Measurements from ENCODE around the gene AAR2.

The AAR2 gene

GRCh38 chr20:36253036-36253435, 16.8 kb downstream of the AAR2 start:
- no peak for DNase-seq (ENCODE audit: low read depth)
- H3K4me3 ChIP-seq (ENCODE audit: low read depth, low read length): no peak overlapping the region

- no peak for DNase-seq (ENCODE audit: low read depth)
- no peak overlapping the region for H3K4me3 ChIP-seq (ENCODE audit: low read depth, low read length)
Measured at GRCh38 chr20:36254076-36254475, 17.8 kb downstream of the AAR2 start.

GRCh38 chr20:36255445-36255844, 19.2 kb downstream of the AAR2 start:
- no peak for DNase-seq (ENCODE audit: low read depth)
- no peak overlapping the region for H3K4me3 ChIP-seq (ENCODE audit: low read depth, low read length)

GRCh38 chr20:36259177-36260061, 23.1 kb downstream of the AAR2 start:
- H3K4me3 ChIP-seq (ENCODE audit: low read depth, low read length): no peak overlapping the region
- no peak for DNase-seq (ENCODE audit: low read depth)

- no peak for DNase-seq (ENCODE audit: low read depth)
- H3K4me3 ChIP-seq (ENCODE audit: low read depth, low read length): no peak overlapping the region
Measured at GRCh38 chr20:36260316-36260715, 24.0 kb downstream of the AAR2 start.

- H3K4me3 ChIP-seq (ENCODE audit: low read depth, low read length): no peak overlapping the region
- no peak for DNase-seq (ENCODE audit: low read depth)
Measured at GRCh38 chr20:36261389-36262105, 25.3 kb downstream of the AAR2 start.

GRCh38 chr20:36262440-36262839, 26.2 kb downstream of the AAR2 start:
- no peak for DNase-seq (ENCODE audit: low read depth)
- H3K4me3 ChIP-seq (ENCODE audit: low read depth, low read length): no peak overlapping the region

- no peak overlapping the region for H3K4me3 ChIP-seq (ENCODE audit: low read depth, low read length)
- no peak for DNase-seq (ENCODE audit: low read depth)
Measured at GRCh38 chr20:36264426-36265246, 28.4 kb downstream of the AAR2 start.

- H3K4me3 ChIP-seq (ENCODE audit: low read depth, low read length): no peak overlapping the region
- no peak for DNase-seq (ENCODE audit: low read depth)
Measured at GRCh38 chr20:36266189-36266588, 29.9 kb downstream of the AAR2 start.

- DNase-seq (ENCODE audit: low read depth): no peak
- H3K4me3 ChIP-seq (ENCODE audit: low read depth, low read length): no peak overlapping the region
Measured at GRCh38 chr20:36267605-36268381, 31.5 kb downstream of the AAR2 start.

GRCh38 chr20:36268440-36269342, 32.4 kb downstream of the AAR2 start:
- no peak overlapping the region for H3K4me3 ChIP-seq (ENCODE audit: low read depth, low read length)
- no peak for DNase-seq (ENCODE audit: low read depth)

- H3K4me3 ChIP-seq (ENCODE audit: low read depth, low read length): no peak overlapping the region
- DNase-seq (ENCODE audit: low read depth): no peak
Measured at GRCh38 chr20:36269507-36269906, 33.2 kb downstream of the AAR2 start.

GRCh38 chr20:36270744-36271638, 34.7 kb downstream of the AAR2 start:
- no peak for DNase-seq (ENCODE audit: low read depth)
- no peak overlapping the region for H3K4me3 ChIP-seq (ENCODE audit: low read depth, low read length)

GRCh38 chr20:36271639-36272546, 35.6 kb downstream of the AAR2 start:
- DNase-seq (ENCODE audit: low read depth): no peak
- no peak overlapping the region for H3K4me3 ChIP-seq (ENCODE audit: low read depth, low read length)

GRCh38 chr20:36272547-36273220, 36.4 kb downstream of the AAR2 start:
- no peak overlapping the region for H3K4me3 ChIP-seq (ENCODE audit: low read depth, low read length)
- no peak for DNase-seq (ENCODE audit: low read depth)

Data from skeletal muscle cell (primary cell).